Omental fat pad (tissue), 4 donors: ENCODE measurements around the gene TCEA3. TPM values are rescaled to one million over a fixed set of nuclear protein-coding genes. Genes with fewer than 3 reads are reported as not detected.

ENCODE experiments used
- ATAC-seq: fragments of 150-250 bp; one replicate; pipeline ENCODE4 v1.9.1; 2016; ENCODE audit warnings: mild to moderate bottlenecking, moderate library complexity; ENCODE audit not compliant: low FRiP score
- DNase-seq: peaks from one replicate; pipeline ENCODE4 v3.0.0-alpha.2; 2019; ENCODE audit warnings: low spot score
- CTCF ChIP-seq, 3 donors: fragments of 450-650 bp; IDR thresholded peaks; one replicate each; pipeline ENCODE4 v1.5.1; 2016 to 2017; ENCODE audit warnings: antibody characterized with exemption in 3 of 3, mild to moderate bottlenecking in 3 of 3, moderate library complexity in 2 of 3
- total RNA-seq, 4 donors: library from RNA; depleted of rRNA; stranded (reverse); fragments of >200 nt; gene quantifications; one replicate each; pipeline ENCODE4 v1.1.0, GENCODE V29; 2016

Gene TCEA3
- total RNA-seq, 4 donors from 2014 or later = 5.0 to 13.2 (median 7.5) TPM

DNA sequence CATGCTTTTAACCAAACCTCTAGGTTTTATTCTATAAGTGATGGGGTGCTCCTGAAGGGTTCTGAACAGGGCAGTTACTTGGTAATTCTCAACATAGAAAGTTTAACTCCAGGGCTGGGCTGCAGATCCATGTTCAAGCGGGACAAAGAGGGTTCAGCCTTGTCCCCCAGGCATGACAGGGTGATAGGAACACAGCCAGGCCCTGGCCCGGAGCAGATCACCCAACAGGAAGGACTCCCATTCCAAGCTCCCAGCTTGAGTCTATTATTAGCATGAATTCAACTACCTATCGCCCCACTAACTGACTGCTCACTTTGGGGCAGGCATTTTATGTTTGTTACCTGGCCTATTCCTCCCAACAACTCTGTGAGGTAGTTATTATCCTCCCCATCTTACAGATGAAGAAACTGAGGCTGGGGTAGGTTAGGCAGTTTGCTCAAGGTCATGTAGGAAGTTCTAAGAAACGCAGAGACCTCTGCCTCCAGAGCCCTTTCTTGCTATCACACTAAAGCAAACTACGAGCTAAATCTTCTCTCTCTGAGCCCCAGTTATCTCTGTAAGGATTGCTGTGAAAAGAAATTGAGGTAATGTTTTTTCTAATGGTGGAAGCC, 44.9 kb upstream of the TCEA3 start:
- no peak for TF ChIP-seq CTCF (IDR thresholded peaks at IDR 0.05)
- ATAC-seq = no peak
- DNase-seq = no peak

- no peak for TF ChIP-seq CTCF (IDR thresholded peaks at IDR 0.05)
- no peak for ATAC-seq
- DNase-seq = no peak
These were observed 42.0 kb upstream of the TCEA3 start for GRCh38 chr1:23466423-23466989.

- TF ChIP-seq CTCF (IDR thresholded peaks at IDR 0.05) = no peak
- no peak for ATAC-seq
- no peak for DNase-seq
These were observed 38.7 kb upstream of the TCEA3 start for GRCh38 chr1:23463286-23463685.

DNA sequence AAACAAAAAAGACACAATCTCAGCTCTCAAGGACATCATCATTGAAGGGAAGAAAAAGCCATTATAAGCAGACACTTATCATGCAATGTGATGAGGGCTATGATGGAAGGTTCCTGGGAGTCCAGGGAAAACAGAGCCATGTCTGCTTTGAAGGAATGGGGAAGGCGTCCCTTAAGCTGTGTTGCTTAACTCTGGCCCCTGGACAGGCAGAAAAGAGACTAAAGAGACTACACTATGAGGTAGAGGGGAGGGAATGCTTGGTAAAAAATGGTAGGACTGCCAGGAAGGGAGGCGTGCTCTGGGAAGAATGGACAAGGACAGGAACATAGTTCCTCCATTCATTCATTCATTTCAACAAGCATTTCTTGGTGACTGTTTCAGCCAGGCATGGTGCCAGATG, 38.2 kb upstream of the TCEA3 start:
- no peak for TF ChIP-seq CTCF (IDR thresholded peaks at IDR 0.05)
- no peak for ATAC-seq
- no peak for DNase-seq

- DNase-seq (no peak), ATAC-seq (no peak)
- TF ChIP-seq CTCF (IDR thresholded peaks at IDR 0.05) = no peak
These were observed 36.5 kb upstream of the TCEA3 start for GRCh38 chr1:23461050-23461449.

- DNase-seq (no peak), ATAC-seq (no peak)
- TF ChIP-seq CTCF (IDR thresholded peaks at IDR 0.05) = no peak
These were observed 36.0 kb upstream of the TCEA3 start for GRCh38 chr1:23460519-23460918.

GRCh38 chr1:23459338-23459757, 34.8 kb upstream of the TCEA3 start:
- TF ChIP-seq CTCF (IDR thresholded peaks at IDR 0.05) = no peak
- no peak for DNase-seq
- no peak for ATAC-seq
